HEK293 (cell line): ENCODE measurements around the gene ALG3.

ENCODE experiments used
- CTCF ChIA-PET: fragments of 350-600 bp; formaldehyde crosslinking; extraction: SDS; loops from one replicate; lab custom pipeline; 2021; ENCODE audit warnings: antibody characterized with exemption; lab: Yijun Ruan, JAX
- POLR2A ChIA-PET: fragments of 300-600 bp; formaldehyde crosslinking; extraction: SDS; loops from one replicate; lab custom pipeline; 2020; ENCODE audit warnings: antibody characterized with exemption, inconsistent platforms; lab: Yijun Ruan, JAX
- H3K27ac ChIP-seq: fragments of 200-500 bp; sonication (Bioruptor generic); 2 replicates; pipeline ENCODE4 v1.5.1; 2014; ENCODE audit warnings: low read depth, low read length, control low read depth, inconsistent platforms; ENCODE audit errors: extremely low read depth
- H3K36me3 ChIP-seq, 2 experiments: fragments of 200-500 bp in 1 of 2; sonication (Bioruptor generic) in 1 of 2; 1 replicate in 1 of 2; 2 replicates in 1 of 2; pipeline ENCODE4 v1.5.1; 2014 to 2017; ENCODE audit warnings: inconsistent platforms in 2 of 2, low read length in 2 of 2; ENCODE audit not compliant: control insufficient read depth in 2 of 2, insufficient read depth in 1 of 2
- H3K4me1 ChIP-seq: fragments of 200-500 bp; sonication (Bioruptor generic); 2 replicates; pipeline ENCODE4 v1.5.1; 2014; ENCODE audit warnings: mild to moderate bottlenecking, low read length, inconsistent platforms; ENCODE audit not compliant: control insufficient read depth, insufficient read depth
- H3K4me3 ChIP-seq: 2 replicates; pipeline ENCODE4 v1.5.1; 2011; ENCODE audit warnings: low read depth, mild to moderate bottlenecking, control low read depth, low read length, moderate library complexity
- H3K9me3 ChIP-seq: fragments of 200-500 bp; sonication (Bioruptor generic); 2 replicates; pipeline ENCODE4 v1.5.1; 2014; ENCODE audit warnings: low read depth, low read length, inconsistent platforms; ENCODE audit not compliant: control insufficient read depth, insufficient read depth
- MYNN ChIP-seq: fragments of 450-650 bp; formaldehyde crosslinking; IDR thresholded peaks from 2 replicates; pipeline ENCODE4 v1.5.1; 2016; ENCODE audit warnings: missing biosample characterization, missing genetic modification characterization, borderline replicate concordance
- PATZ1 ChIP-seq: fragments of 450-650 bp; formaldehyde crosslinking; IDR thresholded peaks from 2 replicates; pipeline ENCODE4 v1.5.1; 2016; ENCODE audit warnings: missing biosample characterization, missing genetic modification characterization
- PRDM1 ChIP-seq: fragments of 450-650 bp; formaldehyde crosslinking; IDR thresholded peaks from 2 replicates; pipeline ENCODE4; 2016; ENCODE audit warnings: missing biosample characterization, missing genetic modification characterization
- SP7 ChIP-seq: fragments of 450-650 bp; formaldehyde crosslinking; IDR thresholded peaks from 2 replicates; pipeline ENCODE4 v1.5.1; 2016; ENCODE audit warnings: missing biosample characterization, missing genetic modification characterization
- ZFP37 ChIP-seq: fragments of 450-650 bp; formaldehyde crosslinking; IDR thresholded peaks from 2 replicates; pipeline ENCODE4 v1.5.1; 2016; ENCODE audit warnings: missing biosample characterization, missing genetic modification characterization
- ZFP69B ChIP-seq: fragments of 450-650 bp; formaldehyde crosslinking; IDR thresholded peaks from 2 replicates; pipeline ENCODE4 v1.5.1; 2016; ENCODE audit warnings: missing biosample characterization, missing genetic modification characterization
- ZNF146 ChIP-seq: fragments of 450-650 bp; formaldehyde crosslinking; IDR thresholded peaks from 2 replicates; pipeline ENCODE4 v1.5.1; 2016; ENCODE audit warnings: missing biosample characterization, missing genetic modification characterization
- ZNF16 ChIP-seq: fragments of 450-650 bp; formaldehyde crosslinking; IDR thresholded peaks from 2 replicates; pipeline ENCODE4 v1.5.1; 2016; ENCODE audit warnings: low read depth, missing biosample characterization, missing genetic modification characterization
- ZNF175 ChIP-seq: fragments of 450-650 bp; formaldehyde crosslinking; IDR thresholded peaks from 2 replicates; pipeline ENCODE4 v1.5.1; 2016; ENCODE audit warnings: missing biosample characterization, missing genetic modification characterization
- ZNF214 ChIP-seq: fragments of 450-650 bp; formaldehyde crosslinking; IDR thresholded peaks from 2 replicates; pipeline ENCODE4 v1.5.1; 2017; ENCODE audit warnings: missing biosample characterization, mild to moderate bottlenecking, missing genetic modification characterization, borderline replicate concordance
- ZNF248 ChIP-seq: fragments of 450-650 bp; formaldehyde crosslinking; IDR thresholded peaks from 2 replicates; pipeline ENCODE4 v1.5.1; 2017; ENCODE audit warnings: missing biosample characterization, missing genetic modification characterization
- ZNF324 ChIP-seq: fragments of 450-650 bp; formaldehyde crosslinking; IDR thresholded peaks from 2 replicates; pipeline ENCODE4 v1.5.1; 2016; ENCODE audit warnings: missing biosample characterization, missing genetic modification characterization
- ZNF335 ChIP-seq: fragments of 450-650 bp; formaldehyde crosslinking; conservative IDR thresholded peaks from 2 replicates; pipeline ENCODE4 v1.5.1; 2016; ENCODE audit warnings: missing biosample characterization, missing genetic modification characterization
- ZNF404 ChIP-seq: fragments of 450-650 bp; formaldehyde crosslinking; IDR thresholded peaks from 2 replicates; pipeline ENCODE4 v1.5.1; 2017; ENCODE audit warnings: missing biosample characterization, missing genetic modification characterization
- ZNF423 ChIP-seq: fragments of 450-650 bp; formaldehyde crosslinking; IDR thresholded peaks from 2 replicates; pipeline ENCODE4 v1.5.1; 2016; ENCODE audit warnings: missing biosample characterization, missing genetic modification characterization
- ZNF501 ChIP-seq: fragments of 450-650 bp; formaldehyde crosslinking; IDR thresholded peaks from 2 replicates; pipeline ENCODE4 v1.5.1; 2016; ENCODE audit warnings: missing biosample characterization, missing genetic modification characterization
- ZNF521 ChIP-seq: fragments of 450-650 bp; formaldehyde crosslinking; IDR thresholded peaks from 2 replicates; pipeline ENCODE4 v1.5.1; 2017; ENCODE audit warnings: missing biosample characterization, mild to moderate bottlenecking, missing genetic modification characterization
- ZNF596 ChIP-seq: fragments of 450-650 bp; IDR thresholded peaks from 2 replicates; pipeline ENCODE4 v1.5.0; 2018; ENCODE audit warnings: missing biosample characterization, mild to moderate bottlenecking, missing genetic modification characterization, moderate library complexity
- ZNF654 ChIP-seq: fragments of 450-650 bp; formaldehyde crosslinking; IDR thresholded peaks from 2 replicates; pipeline ENCODE4 v1.5.1; 2016; ENCODE audit warnings: low read depth, missing biosample characterization, missing genetic modification characterization
- ZNF660 ChIP-seq: fragments of 450-650 bp; IDR thresholded peaks from 2 replicates; pipeline ENCODE4 v1.5.1; 2018; ENCODE audit warnings: missing biosample characterization, mild to moderate bottlenecking, missing genetic modification characterization
- ZNF768 ChIP-seq: fragments of 450-650 bp; formaldehyde crosslinking; IDR thresholded peaks from 2 replicates; pipeline ENCODE4 v1.5.1; 2018; ENCODE audit warnings: missing biosample characterization, mild to moderate bottlenecking, missing genetic modification characterization
- ZNF830 ChIP-seq: fragments of 450-650 bp; IDR thresholded peaks from 2 replicates; pipeline ENCODE4 v1.5.0; 2018; ENCODE audit warnings: missing biosample characterization, missing genetic modification characterization, low read depth, mild to moderate bottlenecking, moderate library complexity
- ZNF837 ChIP-seq: fragments of 450-650 bp; formaldehyde crosslinking; IDR thresholded peaks from 2 replicates; pipeline ENCODE4 v1.5.1; 2016; ENCODE audit warnings: missing biosample characterization, missing genetic modification characterization
- TF ChIP-seq, protein P1 (sequence below): fragments of 450-650 bp; formaldehyde crosslinking; IDR thresholded peaks from 2 replicates; pipeline ENCODE4 v1.5.1; 2016; ENCODE audit warnings: missing biosample characterization, missing genetic modification characterization, low read depth

The ALG3 gene

GRCh38 chr3:184257083-184257915 lies 8.5 kb upstream of the ALG3 start:
- Histone ChIP-seq H3K4me1 (no peaks in the 10 kb centered on the region; the same call in 1 of the 2 replicates), H3K27ac (no peak overlapping the region), H3K4me3 (no peak overlapping the region), H3K36me3 (peaks cover 0 to 6% of the 10 kb centered on the region in 2 experiments; a peak in 1 of 3 replicates), H3K9me3 (no peaks in the 10 kb centered on the region)
- CTCF ChIA-PET, result no interaction called here
- POLR2A ChIA-PET, result no interaction called here
- TF ChIP-seq ZNF146 (tag by site-specific recombination), result no peak
- no peak for TF ChIP-seq ZNF175 (tag by site-specific recombination)
- no peak for TF ChIP-seq SP7 (tag by site-specific recombination)
- no peak for TF ChIP-seq ZNF837
- TF ChIP-seq, protein P1, sequence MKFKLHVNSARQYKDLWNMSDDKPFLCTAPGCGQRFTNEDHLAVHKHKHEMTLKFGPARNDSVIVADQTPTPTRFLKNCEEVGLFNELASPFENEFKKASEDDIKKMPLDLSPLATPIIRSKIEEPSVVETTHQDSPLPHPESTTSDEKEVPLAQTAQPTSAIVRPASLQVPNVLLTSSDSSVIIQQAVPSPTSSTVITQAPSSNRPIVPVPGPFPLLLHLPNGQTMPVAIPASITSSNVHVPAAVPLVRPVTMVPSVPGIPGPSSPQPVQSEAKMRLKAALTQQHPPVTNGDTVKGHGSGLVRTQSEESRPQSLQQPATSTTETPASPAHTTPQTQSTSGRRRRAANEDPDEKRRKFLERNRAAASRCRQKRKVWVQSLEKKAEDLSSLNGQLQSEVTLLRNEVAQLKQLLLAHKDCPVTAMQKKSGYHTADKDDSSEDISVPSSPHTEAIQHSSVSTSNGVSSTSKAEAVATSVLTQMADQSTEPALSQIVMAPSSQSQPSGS (tag by site-specific recombination), result no peak
- no peak for TF ChIP-seq ZNF830 (tag by site-specific recombination)
- TF ChIP-seq PATZ1, result no peak

DNA sequence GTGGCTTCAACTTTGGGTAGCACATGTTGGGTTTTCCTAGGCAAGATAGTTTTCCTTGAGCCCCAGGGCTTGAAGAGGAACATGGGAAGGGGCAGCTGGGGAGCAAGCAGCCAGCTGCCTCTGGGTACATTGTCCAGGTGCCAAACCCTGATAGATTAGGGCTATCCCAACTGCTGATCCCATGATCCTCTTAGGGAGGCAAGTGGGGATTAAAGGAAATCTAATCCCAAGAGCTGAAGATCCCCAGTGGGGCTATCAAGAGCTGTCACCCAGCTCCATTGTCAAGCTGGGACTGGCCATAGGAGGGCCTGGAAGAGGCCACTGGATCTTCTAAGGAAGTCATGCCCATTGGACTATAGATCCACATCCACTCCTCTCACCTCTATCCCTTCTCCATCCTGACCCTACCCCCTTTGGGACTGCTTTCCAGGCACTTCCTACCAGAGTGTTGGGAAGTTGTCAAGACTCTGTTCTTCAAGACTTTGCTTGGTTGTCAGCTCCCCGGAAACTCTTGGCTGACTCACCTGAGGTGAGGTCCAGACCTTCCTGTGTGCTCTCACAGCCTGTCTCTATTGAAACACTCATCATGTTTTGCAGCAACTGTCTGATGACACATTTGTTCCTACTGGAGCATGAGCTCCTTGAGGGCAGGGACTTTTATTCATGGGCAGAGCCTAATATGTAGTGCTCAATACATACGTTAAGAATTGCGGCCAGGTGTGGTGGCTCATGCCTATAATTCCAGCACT lies 6.7 kb upstream of the ALG3 start:
- Histone ChIP-seq H3K4me1 (no peaks in the 10 kb centered on the region), H3K4me3 (no peak overlapping the region), H3K27ac (no peak overlapping the region), H3K36me3 (peaks cover 0 to 6% of the 10 kb centered on the region in 2 experiments; a peak in 1 of 3 replicates), H3K9me3 (no peaks in the 10 kb centered on the region)
- ChIA-PET CTCF (interaction anchor here (0.6 to 1.7 kb wide), 5 partner anchors 28 to 299 kb away, joined by 3 to 4 read pairs (median 3); no protein-coding TSS in a partner anchor), POLR2A (no interaction called here)
- TF ChIP-seq ZNF521 (tag by site-specific recombination) (no peak), MYNN (tag by site-specific recombination) (0 out of 2 replicates have a peak, but pooled peaks have one; percentile 19), ZNF248 (tag by site-specific recombination) (no peak), ZNF214 (tag by site-specific recombination) (no peak)

- H3K4me1 ChIP-seq, result no peaks in the 10 kb centered on the region
- H3K36me3 ChIP-seq, result peaks cover 0 to 8% of the 10 kb centered on the region in 2 experiments; a peak in 1 of 3 replicates
- peak overlapping the region; percentile 58; the same call in 1 of the 2 replicates for H3K27ac ChIP-seq
- CTCF ChIA-PET, result interaction anchor here (0.5 to 1.5 kb wide), 27 partner anchors 9 to 765 kb away, joined by 3 to 6 read pairs (median 3); partner anchors contain the start of genes CAMK2N2, PARL and VWA5B2
- H3K4me3 ChIP-seq, result peak overlapping the region; percentile 96
- no peaks in the 10 kb centered on the region for H3K9me3 ChIP-seq
- POLR2A ChIA-PET, result interaction anchor here (0.8 to 1.0 kb wide), 3 partner anchors 9 to 73 kb away, joined by 3 to 4 read pairs (median 3); partner anchors contain the start of gene ABCF3
- TF ChIP-seq ZNF654 (tag by site-specific recombination) (peak; percentile 46), ZNF830 (tag by site-specific recombination) (no peak), ZNF324 (tag by site-specific recombination) (peak; percentile 23; the same call in 1 of the 2 replicates), ZFP37 (peak; percentile 50), ZNF404 (tag by site-specific recombination) (no peak), ZNF501 (tag by site-specific recombination) (peak; percentile 19; the same call in 1 of the 2 replicates), ZNF423 (tag by site-specific recombination) (0 out of 2 replicates have a peak, but pooled peaks have one; percentile 16), ZFP69B (tag by site-specific recombination) (no peak), PRDM1 (tag by site-specific recombination) (peak; percentile 47), ZNF660 (tag by site-specific recombination) (peak; percentile 85), ZNF335 (tag by site-specific recombination) (peak; percentile 83), ZNF596 (tag by site-specific recombination) (0 out of 2 replicates have a peak, but pooled peaks have one; percentile 43), ZNF768 (tag by site-specific recombination) (no peak), ZNF16 (tag by site-specific recombination) (peak; percentile 65; the same call in 1 of the 2 replicates)
Observed at GRCh38 chr3:184250167-184250828, 1.5 kb upstream of the ALG3 start.
